Lower leg skin (tissue), 3 donors: ENCODE data around the gene RAD51B.

ENCODE experiments used
- CTCF ChIP-seq, 3 donors: fragments of 450-650 bp; IDR thresholded peaks; one replicate each; pipeline ENCODE4 v1.5.1; 2016; ENCODE audit warnings: antibody characterized with exemption in 3 of 3, mild to moderate bottlenecking in 3 of 3, moderate library complexity in 2 of 3
- POLR2A ChIP-seq, 2 donors: fragments of 450-650 bp; IDR thresholded peaks; one replicate each; pipeline ENCODE4 v1.6.1; 2016 to 2017; ENCODE audit warnings: antibody characterized with exemption in 2 of 2, mild to moderate bottlenecking in 1 of 2, moderate library complexity in 1 of 2

- TF ChIP-seq CTCF (IDR thresholded peaks at IDR 0.05), result no peak
- no peak for TF ChIP-seq POLR2A (IDR thresholded peaks at IDR 0.05)
These were observed 99.3 kb downstream of the RAD51B start for GRCh38 chr14:67918838-67919237.
